Endothelial cell of umbilical vein (primary cell): ENCODE measurements around the gene DPYD. TPM values are rescaled to one million over a fixed set of nuclear protein-coding genes. Genes with fewer than 3 reads are reported as not detected.

Experiments used
- BruUV-seq: library from RNA; stranded (reverse); fragments of 400-500 nt; replicated peaks from 2 replicates; lab custom pipeline; 2021; lab: Mats Ljungman, UMichigan
- CTCF ChIA-PET: fragments of 300-600, 350-600 bp; sonication (Branson Sonifier 250); formaldehyde crosslinking; loops from one replicate; lab custom pipeline; 2021; ENCODE audit warnings: antibody characterized with exemption, inconsistent platforms; lab: Charles Lee
- POLR2A ChIA-PET: fragments of 300-600, 350-600 bp; sonication (Branson Sonifier 250); formaldehyde crosslinking; loops from one replicate; lab custom pipeline; 2021; ENCODE audit warnings: antibody characterized with exemption, inconsistent platforms; lab: Charles Lee
- DNase-seq: peaks from one replicate; pipeline ENCODE4 v3.0.0-alpha.2; 2011; ENCODE audit warnings: low read depth, low spot score
- FAIRE-seq: peaks from 2 replicates; lab custom pipeline; 2011; peaks lifted over from hg19 to GRCh38; lab: Jason Lieb, UNC
- H2AFZ ChIP-seq: 2 replicates; pipeline ENCODE4 v1.6.0; 2012; ENCODE audit warnings: low read depth, low read length, control low read depth, inconsistent platforms
- H3K27ac ChIP-seq: 2 replicates; pipeline ENCODE4 v1.5.1; 2011; ENCODE audit warnings: low read depth, mild to moderate bottlenecking, control low read depth, low read length, moderate library complexity; ENCODE audit not compliant: insufficient read depth
- H3K27me3 ChIP-seq, 2 experiments: 2 replicates each; pipeline versions ENCODE4 v1.6.0 to v1.6.1; 2011; ENCODE audit warnings: low read length in 2 of 2, mixed read lengths in 1 of 2; ENCODE audit not compliant: control insufficient read depth in 2 of 2, insufficient read depth in 2 of 2
- H3K36me3 ChIP-seq, 2 experiments: 2 replicates in 1 of 2; 3 replicates in 1 of 2; pipeline ENCODE4 v1.5.1; 2011; ENCODE audit warnings: low read length in 2 of 2, mild to moderate bottlenecking in 1 of 2, moderate library complexity in 1 of 2; ENCODE audit not compliant: control insufficient read depth in 2 of 2, insufficient read depth in 2 of 2; ENCODE audit errors: extremely low read depth in 1 of 2
- H3K4me1 ChIP-seq: 3 replicates; pipeline ENCODE4 v1.5.1; 2011; ENCODE audit warnings: mild to moderate bottlenecking, low read length; ENCODE audit not compliant: control insufficient read depth, insufficient read depth; ENCODE audit errors: extremely low read depth
- H3K4me2 ChIP-seq: 2 replicates; pipeline ENCODE4 v1.6.1; 2011; ENCODE audit warnings: low read length, control low read depth, mixed read lengths; ENCODE audit not compliant: insufficient read depth
- H3K4me3 ChIP-seq, 3 experiments: fragments of 200-600 bp in 1 of 3; sonication (generic), shearing (Covaris generic) in 1 of 3; replicated peaks in 1 of 3; 2 replicates each; pipeline ENCODE4 v1.5.1; 2011 to 2016; ENCODE audit warnings: control low read depth in 3 of 3, low read length in 3 of 3, mild to moderate bottlenecking in 2 of 3, inconsistent platforms in 1 of 3, low read depth in 1 of 3, moderate library complexity in 1 of 3; ENCODE audit not compliant: insufficient read depth in 1 of 3
- H3K79me2 ChIP-seq: 2 replicates; pipeline ENCODE4 v1.6.0; 2012; ENCODE audit warnings: low read length, inconsistent platforms; ENCODE audit not compliant: control insufficient read depth, insufficient read depth
- H3K9ac ChIP-seq: replicated peaks from 2 replicates; pipeline ENCODE3; 2011; ENCODE audit warnings: low read length, control low read depth; ENCODE audit not compliant: insufficient read depth; ENCODE audit errors: extremely low read depth
- H3K9me1 ChIP-seq: replicated peaks from 3 replicates; pipeline ENCODE4 v1.6.0; 2011; ENCODE audit warnings: mild to moderate bottlenecking, low read length; ENCODE audit not compliant: control insufficient read depth, insufficient read depth; ENCODE audit errors: extremely low read depth
- H3K9me3 ChIP-seq: replicated peaks from 2 replicates; pipeline ENCODE4 v1.5.1; 2012; ENCODE audit warnings: low read length, inconsistent platforms; ENCODE audit not compliant: control insufficient read depth, insufficient read depth
- H4K20me1 ChIP-seq: replicated peaks from 2 replicates; pipeline ENCODE3; 2011; ENCODE audit warnings: mild to moderate bottlenecking, low read length; ENCODE audit not compliant: control insufficient read depth, insufficient read depth; ENCODE audit errors: extremely low read depth
- EZH2 ChIP-seq: IDR thresholded peaks from 2 replicates; pipeline ENCODE4 v1.6.1; 2012; ENCODE audit warnings: borderline replicate concordance, low read depth, mild to moderate bottlenecking, moderate library complexity, low read length, inconsistent platforms; ENCODE audit not compliant: severe bottlenecking
- GATA2 ChIP-seq: IDR thresholded peaks from 2 replicates; pipeline ENCODE4 v1.7.0; 2011; ENCODE audit warnings: low read depth, mild to moderate bottlenecking, moderate library complexity, mixed read lengths, low read length; ENCODE audit not compliant: insufficient read length, insufficient read depth
- JUN ChIP-seq: IDR thresholded peaks from 2 replicates; pipeline ENCODE4 v1.6.1; 2011; ENCODE audit warnings: borderline replicate concordance, low read depth; ENCODE audit not compliant: insufficient read length, insufficient read depth
- MYC ChIP-seq: IDR thresholded peaks from one replicate; pipeline ENCODE4 v1.6.1; 2011; ENCODE audit warnings: mild to moderate bottlenecking, low read depth, low read length
- POLR2A ChIP-seq: IDR thresholded peaks from 2 replicates; pipeline ENCODE4 v1.6.1; 2012; ENCODE audit warnings: low read depth, mild to moderate bottlenecking, control low read depth, low read length
- POLR2AphosphoS5 ChIP-seq: IDR thresholded peaks from 2 replicates; pipeline ENCODE4 v1.6.1; 2012; ENCODE audit warnings: low read depth, mild to moderate bottlenecking, control low read depth, low read length, moderate library complexity; ENCODE audit not compliant: insufficient read depth
- dilution Hi-C: fragments of 300-500 bp; cut with MboI; formaldehyde crosslinking; loops from one replicate; pipeline ENCODE4 v1.15.0; 2019; ENCODE audit warnings: low sequenced_read_pairs; ENCODE audit not compliant: extremely low pct_ligation_motif_present
- intact Hi-C: fragments of 100-400 bp; cut with micrococcal nuclease; formaldehyde crosslinking; loops from one replicate; pipeline ENCODE4 v1.10.0; 2022
- polyA plus RNA-seq, 4 experiments: library from polyadenylated mRNA; depleted of rRNA in 3 of 4; stranded (reverse) in 3 of 4; unstranded in 1 of 4; fragments of >200 nt; gene quantifications; 2 replicates each; pipeline versions ENCODE4 v1.2.1 to v1.2.3, GENCODE V29; 2011 to 2012; ENCODE audit warnings: missing spikeins in 1 of 4
- total RNA-seq: library from RNA; stranded (reverse); gene quantifications from 2 replicates; pipeline ENCODE4 v1.2.3, GENCODE V29; 2021
- TF ChIP-seq, protein P1 (sequence below), 2 donors: IDR thresholded peaks; 1 replicate in 1 of 2; 2 replicates in 1 of 2; pipeline ENCODE4 v1.5.1; 2011; ENCODE audit warnings: low read length in 2 of 2, mild to moderate bottlenecking in 2 of 2, moderate library complexity in 2 of 2, control low read depth in 1 of 2, inconsistent platforms in 1 of 2, low read depth in 1 of 2; ENCODE audit not compliant: insufficient read depth in 1 of 2; ENCODE audit errors: extremely low read depth in 1 of 2
- TF ChIP-seq, protein P2 (sequence below): IDR thresholded peaks from 2 replicates; pipeline ENCODE4 v1.6.1; 2011; ENCODE audit not compliant: insufficient read depth, insufficient read length

Gene DPYD
- total and polyA plus RNA-seq, 2 donors (not counting 3 experiments of a cell fraction or from before 2014, with no cell fraction given): 4.6 to 15.1 TPM

DNA sequence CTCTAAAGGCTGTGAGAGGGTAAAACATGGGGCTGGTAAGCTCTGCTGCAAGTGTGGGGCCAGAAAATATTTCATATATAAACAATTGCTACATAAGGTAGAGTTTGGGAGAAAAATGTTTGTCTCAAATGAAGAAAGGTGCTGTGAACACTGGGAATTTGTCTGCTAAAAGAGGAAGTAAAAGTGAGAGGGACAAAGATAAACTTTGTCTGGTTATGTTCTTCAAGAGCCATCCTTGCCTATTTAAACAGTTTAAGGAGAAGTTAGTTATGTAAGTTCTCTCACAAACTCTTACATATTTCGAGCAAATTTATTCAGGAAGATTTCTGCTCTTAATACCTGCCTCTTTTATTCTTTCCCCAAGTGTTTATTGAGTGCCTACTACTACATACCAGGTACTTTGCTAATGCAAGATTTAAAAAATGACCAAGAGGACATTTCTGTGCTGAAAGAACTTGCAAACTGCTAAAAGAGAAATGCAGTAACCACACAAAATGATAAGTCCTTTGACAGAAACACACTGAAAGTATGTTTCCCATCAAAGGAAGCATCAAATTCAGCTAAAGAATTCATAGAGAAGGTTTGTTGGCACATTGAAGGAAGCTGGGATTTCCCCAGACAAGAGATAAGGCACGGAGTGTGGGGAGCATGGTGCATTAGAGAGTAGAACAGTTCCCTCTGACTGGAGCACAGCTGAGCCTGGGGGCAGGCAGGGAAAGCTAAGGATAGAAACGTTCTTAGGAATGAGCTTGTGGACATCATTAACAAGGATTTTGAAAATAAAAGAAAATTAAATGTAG is 650.1 kb downstream of the DPYD start:
- CTCF ChIA-PET: interaction anchor here (1.0 to 1.7 kb wide), 3 partner anchors 11 to 64 kb away, joined by 3 to 4 read pairs (median 3); no protein-coding TSS in a partner anchor
- Histone ChIP-seq H3K9me1 (peaks cover 2% of the 10 kb centered on the region), H3K4me1 (peaks cover 10% of the 10 kb centered on the region), H3K4me2 (no peak overlapping the region), H3K9ac (no peak overlapping the region), H3K79me2 (no peaks in the 10 kb centered on the region), H2AFZ (no peak overlapping the region), H3K9me3 (no peaks in the 10 kb centered on the region), H3K36me3 (no peaks in the 10 kb centered on the region), H3K4me3 (no peak overlapping the region), H3K27me3 (no peaks in the 10 kb centered on the region), H4K20me1 (no peaks in the 10 kb centered on the region), H3K27ac (no peak overlapping the region)
- no peak for FAIRE-seq
- TF ChIP-seq MYC: no peak
- TF ChIP-seq, protein P1, sequence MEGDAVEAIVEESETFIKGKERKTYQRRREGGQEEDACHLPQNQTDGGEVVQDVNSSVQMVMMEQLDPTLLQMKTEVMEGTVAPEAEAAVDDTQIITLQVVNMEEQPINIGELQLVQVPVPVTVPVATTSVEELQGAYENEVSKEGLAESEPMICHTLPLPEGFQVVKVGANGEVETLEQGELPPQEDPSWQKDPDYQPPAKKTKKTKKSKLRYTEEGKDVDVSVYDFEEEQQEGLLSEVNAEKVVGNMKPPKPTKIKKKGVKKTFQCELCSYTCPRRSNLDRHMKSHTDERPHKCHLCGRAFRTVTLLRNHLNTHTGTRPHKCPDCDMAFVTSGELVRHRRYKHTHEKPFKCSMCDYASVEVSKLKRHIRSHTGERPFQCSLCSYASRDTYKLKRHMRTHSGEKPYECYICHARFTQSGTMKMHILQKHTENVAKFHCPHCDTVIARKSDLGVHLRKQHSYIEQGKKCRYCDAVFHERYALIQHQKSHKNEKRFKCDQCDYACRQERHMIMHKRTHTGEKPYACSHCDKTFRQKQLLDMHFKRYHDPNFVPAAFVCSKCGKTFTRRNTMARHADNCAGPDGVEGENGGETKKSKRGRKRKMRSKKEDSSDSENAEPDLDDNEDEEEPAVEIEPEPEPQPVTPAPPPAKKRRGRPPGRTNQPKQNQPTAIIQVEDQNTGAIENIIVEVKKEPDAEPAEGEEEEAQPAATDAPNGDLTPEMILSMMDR (IDR thresholded peaks at IDR 0.05; ENCODE audit: extremely low read depth in 1 of 2, insufficient read depth in 1 of 2, low read depth in 1 of 2, low read length in 2 of 2): no peak
- no peak for TF ChIP-seq POLR2AphosphoS5
- peak; percentile 58 for DNase-seq
- intact Hi-C loops (loop anchor here (10.0 kb wide), 1 partner anchor 774 kb away; no protein-coding TSS in a partner anchor), dilution Hi-C loops (no loop called here)
- no TSS peak for BruUV-seq
- POLR2A ChIA-PET: no interaction called here

DNA sequence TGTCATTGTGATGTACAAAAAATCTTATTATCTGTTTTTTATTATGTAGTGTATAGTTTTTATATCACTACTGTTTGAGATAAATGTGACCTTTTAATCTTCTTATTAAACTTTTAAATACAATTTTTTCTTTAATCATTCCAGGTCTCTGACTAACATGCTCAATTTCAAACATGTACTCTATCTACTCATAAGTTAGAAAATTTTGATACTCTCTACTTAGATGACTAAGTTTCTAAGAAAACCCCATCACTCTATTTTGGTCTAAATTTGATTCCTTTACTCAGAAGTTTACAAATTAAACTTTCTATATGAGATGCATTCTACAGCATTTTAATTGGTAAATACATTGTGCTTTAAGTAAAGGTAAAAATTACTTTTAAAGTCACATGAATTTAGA is 655.2 kb downstream of the DPYD start:
- no peaks in the 10 kb centered on the region for H3K79me2 ChIP-seq
- no peak for DNase-seq
- no peak overlapping the region for H2AFZ ChIP-seq
- H3K4me2 ChIP-seq: no peak overlapping the region
- no peaks in the 10 kb centered on the region for H3K9me3 ChIP-seq
- POLR2A ChIA-PET: no interaction called here
- CTCF ChIA-PET: no interaction called here
- BruUV-seq: no TSS peak
- H3K4me3 ChIP-seq: no peak overlapping the region
- intact Hi-C loops (no loop called here), dilution Hi-C loops (no loop called here)
- no peak overlapping the region for H3K9ac ChIP-seq
- no peaks in the 10 kb centered on the region for H3K4me1 ChIP-seq
- no peaks in the 10 kb centered on the region for H4K20me1 ChIP-seq
- H3K36me3 ChIP-seq: no peaks in the 10 kb centered on the region
- H3K27ac ChIP-seq: no peak overlapping the region
- no peak for FAIRE-seq
- TF ChIP-seq EZH2: no peak
- TF ChIP-seq POLR2A: no peak
- TF ChIP-seq, protein P2, sequence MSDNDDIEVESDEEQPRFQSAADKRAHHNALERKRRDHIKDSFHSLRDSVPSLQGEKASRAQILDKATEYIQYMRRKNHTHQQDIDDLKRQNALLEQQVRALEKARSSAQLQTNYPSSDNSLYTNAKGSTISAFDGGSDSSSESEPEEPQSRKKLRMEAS: no peak
- no peak for TF ChIP-seq MYC
- no peak for TF ChIP-seq GATA2
- TF ChIP-seq POLR2AphosphoS5: no peak
- no peak for TF ChIP-seq JUN
- H3K27me3 ChIP-seq: no peaks in the 10 kb centered on the region
- no peaks in the 10 kb centered on the region for H3K9me1 ChIP-seq
